Measurements from ENCODE around the gene LAMA2. TPM values are rescaled to one million over a fixed set of nuclear protein-coding genes. Genes with fewer than 3 reads are reported as not detected.

LAMA2 gene
- total and polyA plus RNA-seq, 2 experiments from 2014 or later: 13.4 to 78.1 TPM

GRCh38 chr6:129507846-129508245, 624.9 kb downstream of the LAMA2 start:
- Histone ChIP-seq H3K9me3 (ENCODE audit: low read depth) (no peaks in the 10 kb centered on the region), H3K27ac (no peak overlapping the region), H3K4me3 (no peak overlapping the region), H3K4me1 (ENCODE audit: low read depth) (no peaks in the 10 kb centered on the region), H3K27me3 (no peaks in the 10 kb centered on the region), H3K36me3 (peaks cover 7% of the 10 kb centered on the region)
- no peak for TF ChIP-seq CTCF (IDR thresholded peaks at IDR 0.05; ENCODE audit: low read depth, low read length)
- DNase-seq (ENCODE audit: low read depth in 1 of 2, low spot score in 1 of 2): no peak

GRCh38 chr6:129508477-129509145, 625.7 kb downstream of the LAMA2 start:
- Histone ChIP-seq H3K27me3 (no peaks in the 10 kb centered on the region), H3K4me1 (ENCODE audit: low read depth) (no peaks in the 10 kb centered on the region), H3K4me3 (no peak overlapping the region), H3K9me3 (ENCODE audit: low read depth) (no peaks in the 10 kb centered on the region), H3K27ac (no peak overlapping the region), H3K36me3 (no peaks in the 10 kb centered on the region)
- DNase-seq (ENCODE audit: low read depth in 1 of 2, low spot score in 1 of 2): no peak
- no peak for TF ChIP-seq CTCF (IDR thresholded peaks at IDR 0.05; ENCODE audit: low read depth, low read length)

GRCh38 chr6:129510950-129511349, 628.0 kb downstream of the LAMA2 start:
- DNase-seq (ENCODE audit: low read depth in 1 of 2, low spot score in 1 of 2): peak in 1 of 2 donors; percentile 15
- TF ChIP-seq CTCF (IDR thresholded peaks at IDR 0.05; ENCODE audit: low read depth, low read length): no peak
- H3K4me1 ChIP-seq (ENCODE audit: low read depth): no peaks in the 10 kb centered on the region
- no peak overlapping the region for H3K4me3 ChIP-seq
- H3K9me3 ChIP-seq (ENCODE audit: low read depth): no peaks in the 10 kb centered on the region
- H3K36me3 ChIP-seq: peaks cover 6% of the 10 kb centered on the region
- H3K27ac ChIP-seq: no peak overlapping the region
- H3K27me3 ChIP-seq: no peaks in the 10 kb centered on the region

- Histone ChIP-seq H3K9me3 (ENCODE audit: low read depth) (no peaks in the 10 kb centered on the region), H3K27ac (no peak overlapping the region), H3K36me3 (peaks cover 6% of the 10 kb centered on the region), H3K4me1 (ENCODE audit: low read depth) (no peaks in the 10 kb centered on the region), H3K4me3 (no peak overlapping the region), H3K27me3 (no peaks in the 10 kb centered on the region)
- DNase-seq (ENCODE audit: low read depth in 1 of 2, low spot score in 1 of 2): no peak
- no peak for TF ChIP-seq CTCF (IDR thresholded peaks at IDR 0.05; ENCODE audit: low read depth, low read length)
Observed at GRCh38 chr6:129513471-129513870, 630.5 kb downstream of the LAMA2 start.

GRCh38 chr6:129515004-129515403, 632.1 kb downstream of the LAMA2 start:
- H3K4me3 ChIP-seq: no peak overlapping the region
- no peaks in the 10 kb centered on the region for H3K27me3 ChIP-seq
- no peak for DNase-seq (ENCODE audit: low read depth in 1 of 2, low spot score in 1 of 2)
- H3K27ac ChIP-seq: no peak overlapping the region
- H3K36me3 ChIP-seq: peaks cover 6% of the 10 kb centered on the region
- no peak for TF ChIP-seq CTCF (IDR thresholded peaks at IDR 0.05; ENCODE audit: low read depth, low read length)
- no peaks in the 10 kb centered on the region for H3K4me1 ChIP-seq (ENCODE audit: low read depth)
- H3K9me3 ChIP-seq (ENCODE audit: low read depth): no peaks in the 10 kb centered on the region

All from cardiac muscle cell (in vitro differentiated cells and primary cell).